Activated CD8-positive, alpha-beta memory T cell treated with anti-CD3 and anti-CD28 coated beads for 36 hours (primary cell): ENCODE data around the gene CNOT1. TPM values are rescaled to one million over a fixed set of nuclear protein-coding genes. Genes with fewer than 3 reads are reported as not detected.
"Not testable (repeated sequence)": the region's sequence is repeated elsewhere in the genome, so short reads cannot be mapped to it uniquely, and the experiment has no call there.

Experiments
- CTCF ChIA-PET: fragments of 350-600 bp; sonication (Branson Sonifier 250); formaldehyde crosslinking; loops from one replicate; lab custom pipeline; 2021; ENCODE audit warnings: antibody characterized with exemption; lab: Charles Lee
- POLR2A ChIA-PET: fragments of 350-600 bp; sonication (Branson Sonifier 250); formaldehyde crosslinking; loops from one replicate; lab custom pipeline; 2021; ENCODE audit warnings: antibody characterized with exemption; lab: Charles Lee
- total RNA-seq, 2 experiments: library from RNA; stranded (reverse); gene quantifications; one replicate each; pipeline ENCODE4 v1.2.3, GENCODE V29; 2021

CNOT1 gene
- 100 to 1,000 TPM; 316 to 334 TPM for total RNA-seq

DNA sequence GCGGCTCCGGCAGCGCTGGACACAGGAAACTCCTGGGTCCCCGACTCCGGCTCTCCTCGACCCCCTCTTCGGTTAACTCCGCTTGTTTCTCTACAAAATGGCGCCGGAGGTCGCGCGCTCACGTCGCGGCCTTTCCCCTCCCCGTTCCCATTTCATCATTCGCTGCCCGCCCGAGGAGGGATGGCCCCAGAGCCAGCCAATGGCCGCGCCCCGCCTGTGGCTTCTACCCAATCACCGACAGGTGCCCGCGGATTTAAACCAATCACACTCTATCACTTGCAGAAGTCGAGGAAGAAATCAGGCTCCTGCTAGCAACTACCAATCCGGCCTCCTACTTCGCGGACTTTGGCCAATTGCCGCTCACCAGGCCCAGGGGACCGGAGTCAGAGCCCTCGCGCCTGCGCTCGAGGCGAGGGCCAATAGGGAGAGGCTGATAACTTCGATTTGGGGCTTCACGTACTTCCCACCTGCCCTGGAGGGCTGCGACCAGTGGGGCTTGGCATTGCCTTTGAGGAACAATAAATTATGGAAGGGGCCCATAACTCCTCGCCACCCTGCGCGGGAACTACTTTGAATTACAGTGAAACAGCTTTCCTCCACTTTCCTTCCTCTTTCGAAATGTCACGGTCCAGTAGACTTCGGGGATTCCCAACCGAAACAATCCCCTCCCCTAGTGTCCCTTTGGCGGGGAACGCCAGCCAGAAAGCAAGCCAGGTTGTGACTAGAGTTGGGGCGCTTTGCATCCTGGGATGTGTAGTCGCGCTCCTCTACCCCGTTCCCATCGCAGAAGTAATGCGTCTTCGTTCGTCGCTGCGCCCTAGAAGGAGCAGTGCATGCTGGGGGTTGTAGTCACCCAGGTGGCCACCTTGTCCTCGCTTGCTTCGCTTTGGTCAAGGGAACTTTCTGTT lies at the start of gene CNOT1:
TSS of gene CNOT1 (minus strand) at position 94 of the 908 bp plus-strand sequence. CDS start 30,489 bp downstream, outside the sequence.
- ChIA-PET POLR2A (interaction anchor here (0.8 to 1.9 kb wide), 2 partner anchors 55 to 113 kb away, joined by 4 to 8 read pairs; partner anchors contain the start of gene SLC38A7), CTCF (interaction anchor here (1.0 kb wide), 1 partner anchor 54 kb away, joined by 4 read pairs; the partner anchor contains the start of gene SLC38A7)

DNA sequence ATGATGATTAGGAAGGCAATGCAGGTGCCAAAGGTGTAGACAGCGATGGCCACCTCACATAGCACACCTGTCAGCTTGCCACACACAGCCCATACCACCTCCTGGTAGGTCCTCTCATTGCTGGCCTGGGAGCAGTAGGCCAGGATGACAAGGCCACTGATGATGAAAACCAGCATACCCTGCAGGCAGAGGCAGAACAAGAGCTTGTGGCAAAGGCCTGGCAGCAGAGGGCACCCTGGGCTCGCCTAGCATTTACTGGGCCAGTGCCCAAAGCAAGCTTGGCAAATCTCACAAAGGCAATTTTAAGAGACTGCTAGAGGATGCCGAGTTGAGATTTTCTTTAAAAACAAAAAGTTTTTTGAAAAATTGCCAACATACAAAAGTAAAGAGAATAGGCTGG lies 49.1 kb upstream of the CNOT1 start:
- POLR2A ChIA-PET, result no interaction called here
- CTCF ChIA-PET, result interaction anchor here (0.6 to 1.4 kb wide), 2 partner anchors 77 to 341 kb away, joined by 3 read pairs; no protein-coding TSS in a partner anchor

DNA sequence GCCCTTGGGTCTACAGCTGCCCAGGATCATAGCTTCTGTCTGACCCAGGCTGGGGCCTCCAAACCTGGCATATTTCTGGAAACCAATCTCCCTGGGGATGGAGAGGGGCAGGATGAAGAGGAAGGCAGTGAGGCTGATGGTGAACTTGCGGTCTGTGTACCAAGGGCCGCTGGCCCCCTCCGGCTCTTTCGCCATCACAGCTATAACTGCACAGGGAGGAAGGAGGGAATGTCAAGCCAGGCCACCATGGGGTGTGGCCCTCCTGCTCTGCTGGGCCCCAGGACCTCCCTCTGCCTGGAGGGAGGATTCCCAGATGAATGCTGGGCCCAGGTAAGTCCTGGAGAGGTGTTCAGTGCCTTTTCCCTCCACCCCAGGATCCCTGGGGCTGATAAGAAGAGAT lies 48.6 kb upstream of the CNOT1 start:
- CTCF ChIA-PET, result interaction anchor here (1.4 kb wide), 1 partner anchor 77 kb away, joined by 3 read pairs; no protein-coding TSS in a partner anchor
- POLR2A ChIA-PET, result no interaction called here

DNA sequence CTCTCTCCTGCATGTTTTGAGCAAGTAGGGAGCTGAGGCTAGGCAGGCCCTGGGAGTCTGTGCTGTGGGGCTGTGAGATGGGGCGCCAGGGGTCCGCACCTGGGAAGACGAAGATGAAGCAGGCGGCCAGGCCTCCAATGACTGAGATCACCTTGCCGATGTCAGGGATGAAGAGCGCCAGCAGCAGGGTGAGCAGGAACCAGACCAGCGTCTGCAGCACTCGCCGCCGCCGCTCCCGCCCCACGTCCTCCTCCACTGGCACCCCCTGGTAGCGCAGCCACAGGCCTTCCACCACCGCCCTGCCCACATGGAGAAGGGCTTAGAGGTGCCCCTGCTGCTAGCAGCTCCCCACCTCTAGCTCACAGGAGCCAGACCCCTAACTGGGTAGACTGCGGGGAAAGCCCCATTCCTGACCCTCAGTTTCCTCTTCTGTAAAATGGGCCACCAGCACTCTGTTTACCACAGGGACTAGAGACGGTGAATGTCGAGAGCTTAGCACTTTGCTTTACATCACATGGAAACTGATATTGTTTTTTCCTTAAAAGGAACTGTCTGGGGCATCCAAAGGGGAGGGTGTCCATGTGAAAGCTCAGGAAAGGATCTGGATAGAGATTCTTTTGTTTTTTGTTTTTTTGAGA lies 41.4 kb upstream of the CNOT1 start:
- ChIA-PET CTCF (interaction anchor here (0.6 kb wide), 1 partner anchor 316 kb away, joined by 3 read pairs; no protein-coding TSS in a partner anchor), POLR2A (interaction anchor here (1.1 kb wide), 1 partner anchor 14 kb away, joined by 3 read pairs; the partner anchor contains the start of gene SLC38A7)

DNA sequence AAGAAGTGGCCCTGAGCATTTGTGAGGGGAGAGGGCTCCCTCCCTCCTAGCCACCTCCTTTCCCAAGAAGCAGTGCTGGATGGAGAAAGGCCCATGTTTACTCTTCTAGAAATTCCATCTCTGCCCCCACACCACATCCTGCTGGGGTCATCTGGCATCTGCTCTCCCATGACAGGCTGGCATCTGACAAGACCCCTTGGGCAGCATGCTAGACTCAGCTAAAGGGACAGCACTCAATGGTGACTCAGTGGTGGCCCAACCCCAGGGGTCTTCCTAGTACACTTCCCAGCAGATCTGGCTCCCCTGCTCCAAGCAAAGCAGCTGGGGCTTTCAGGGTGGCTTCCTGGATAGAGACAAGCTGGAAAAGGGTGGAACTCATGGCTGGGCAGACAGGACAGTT lies 40.6 kb upstream of the CNOT1 start:
- POLR2A ChIA-PET, result no interaction called here
- CTCF ChIA-PET, result no interaction called here

DNA sequence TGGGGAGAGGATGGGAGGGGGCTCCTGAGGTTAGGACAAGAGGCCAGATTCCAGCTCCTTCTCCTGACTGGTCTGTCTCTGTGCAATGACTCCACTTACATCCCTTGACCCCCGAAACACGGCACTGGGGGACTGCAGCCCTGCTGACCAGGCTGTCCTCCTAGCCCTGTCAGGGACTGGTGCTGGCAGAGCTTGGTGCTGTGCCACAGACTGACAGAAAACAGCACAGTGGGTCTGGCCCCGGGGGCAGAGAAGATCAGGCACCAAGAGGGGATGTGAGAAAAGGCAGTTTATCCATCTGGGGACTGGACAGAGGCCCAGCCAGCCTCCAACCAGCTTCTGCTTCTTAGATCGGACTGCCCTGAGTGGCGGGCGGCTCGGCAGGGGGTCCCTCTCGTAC lies 35.6 kb upstream of the CNOT1 start:
- CTCF ChIA-PET, result interaction anchor here (0.6 kb wide), 1 partner anchor 170 kb away, joined by 3 read pairs; no protein-coding TSS in a partner anchor
- POLR2A ChIA-PET, result interaction anchor here (0.6 kb wide), 1 partner anchor 327 kb away, joined by 5 read pairs; no protein-coding TSS in a partner anchor

DNA sequence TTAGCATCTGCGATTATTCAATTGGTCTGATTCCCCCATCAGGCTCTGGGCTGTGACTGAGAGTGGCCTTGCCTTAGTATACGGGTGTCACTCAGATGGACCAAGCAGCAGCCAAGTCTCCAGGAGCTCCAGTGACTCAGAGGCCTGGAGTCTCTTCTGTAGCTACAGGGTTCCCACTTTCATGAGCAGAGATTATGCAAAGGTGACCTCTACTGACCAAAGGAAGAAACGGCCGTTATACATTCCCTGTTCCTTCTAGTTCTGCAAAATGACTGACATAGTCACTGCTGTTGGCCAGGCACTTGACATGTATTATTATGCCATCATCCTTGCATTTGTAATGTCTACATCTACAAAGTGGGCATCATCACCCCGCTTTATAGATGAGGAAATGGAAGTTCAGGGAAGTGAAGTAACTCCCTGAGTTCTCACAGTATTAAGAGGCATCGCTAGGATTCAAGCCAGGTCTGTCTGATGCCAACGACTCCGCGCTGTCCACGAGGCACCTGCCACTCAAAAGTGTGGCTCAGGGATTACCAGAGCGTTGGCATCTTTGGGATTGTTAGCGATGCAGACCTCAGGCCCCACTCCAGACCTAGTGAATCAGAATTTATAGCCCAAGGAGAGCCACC lies 31.7 kb upstream of the CNOT1 start:
- ChIA-PET CTCF (interaction anchor here (0.7 kb wide), 1 partner anchor 73 kb away, joined by 4 read pairs; no protein-coding TSS in a partner anchor), POLR2A (no interaction called here)

DNA sequence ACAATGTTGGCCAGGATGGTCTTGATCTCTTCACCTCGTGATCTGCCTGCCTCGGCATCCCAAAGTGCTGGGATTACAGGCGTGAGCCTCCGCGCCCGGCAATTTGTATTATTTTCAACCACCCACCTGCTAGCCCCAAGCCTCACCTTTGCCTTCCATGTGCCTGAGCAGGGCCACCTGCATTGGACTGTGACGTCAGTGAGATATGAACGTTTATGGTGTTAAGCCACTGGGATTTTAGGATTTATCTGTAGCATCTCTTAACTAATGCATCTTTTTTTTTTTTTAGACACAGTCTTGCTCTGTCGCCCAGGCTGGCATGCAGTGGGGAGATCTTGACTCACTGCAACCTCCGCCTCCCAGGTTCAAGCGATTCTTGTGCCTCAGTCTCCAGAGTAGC lies 30.3 kb upstream of the CNOT1 start:
- POLR2A ChIA-PET, result not testable (repeated sequence)
- CTCF ChIA-PET, result interaction anchor here (0.7 kb wide), 2 partner anchors 96 to 165 kb away, joined by 3 read pairs; no protein-coding TSS in a partner anchor

DNA sequence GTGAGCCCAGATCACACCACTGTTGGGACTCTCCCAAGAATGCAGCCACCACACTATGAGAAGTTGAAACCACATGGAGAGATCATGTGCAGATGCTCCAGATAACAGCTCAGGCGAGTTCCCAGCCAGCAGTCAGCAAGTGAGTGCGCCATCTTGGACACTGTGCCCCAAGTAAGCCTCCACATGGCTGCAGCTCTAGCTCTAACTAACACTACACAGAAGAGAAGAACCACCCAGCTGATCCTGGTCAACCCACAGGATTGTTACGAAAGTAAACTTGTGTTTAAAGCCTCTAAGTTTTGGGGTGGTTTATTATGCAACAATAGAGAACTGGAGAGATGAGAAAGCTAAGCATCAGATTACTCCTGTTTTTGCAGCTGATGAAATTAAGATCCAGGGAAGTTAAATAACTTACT lies 29.2 kb upstream of the CNOT1 start:
- ChIA-PET POLR2A (no interaction called here), CTCF (interaction anchor here (1.4 kb wide), 1 partner anchor 11 kb away, joined by 3 read pairs; no protein-coding TSS in a partner anchor)

DNA sequence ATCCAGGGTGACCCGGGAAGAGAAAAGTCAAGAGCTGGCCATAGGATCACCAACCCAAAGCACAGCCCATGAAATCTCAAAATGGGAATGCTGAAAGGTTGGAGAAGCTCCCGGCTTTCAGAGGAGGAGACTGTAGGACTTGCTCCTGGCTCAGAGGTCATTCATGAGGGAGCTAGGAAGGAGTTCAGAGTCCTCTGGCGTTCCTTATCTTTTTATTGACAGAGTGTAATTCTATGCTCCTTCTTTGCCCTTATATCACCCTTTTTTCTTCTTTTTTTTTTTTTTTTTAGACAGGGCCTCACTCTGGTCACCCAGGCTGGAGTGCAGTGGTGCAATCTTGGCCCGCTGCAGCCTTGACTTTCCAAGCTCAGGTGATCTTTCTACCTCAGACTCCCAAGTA lies 27.3 kb upstream of the CNOT1 start:
- ChIA-PET CTCF (interaction anchor here (0.7 to 1.3 kb wide), 2 partner anchors 99 to 125 kb away, joined by 3 read pairs; no protein-coding TSS in a partner anchor), POLR2A (no interaction called here)

DNA sequence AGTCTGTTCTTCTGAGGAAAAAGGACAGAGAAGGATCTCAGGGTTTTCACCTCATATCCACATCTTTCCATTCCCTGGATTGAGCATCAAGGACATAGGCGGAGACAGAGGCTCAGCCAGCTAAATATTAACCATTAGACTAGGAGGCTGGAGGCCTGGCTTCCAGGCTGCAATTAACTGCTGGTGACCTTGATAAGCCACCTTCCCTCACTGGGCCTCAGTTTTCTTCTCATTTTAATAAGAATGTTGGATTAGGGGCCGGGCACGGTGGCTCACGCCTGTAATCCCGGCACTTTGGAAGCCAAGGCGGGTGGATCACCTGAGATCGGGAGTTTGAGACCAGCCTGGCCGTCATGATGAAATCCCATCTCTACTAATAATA lies 25.6 kb upstream of the CNOT1 start:
- CTCF ChIA-PET, result interaction anchor here (0.8 kb wide), 1 partner anchor 48 kb away, joined by 4 read pairs; no protein-coding TSS in a partner anchor
- POLR2A ChIA-PET, result interaction anchor here (0.5 kb wide), 1 partner anchor 62 kb away, joined by 3 read pairs; no protein-coding TSS in a partner anchor

DNA sequence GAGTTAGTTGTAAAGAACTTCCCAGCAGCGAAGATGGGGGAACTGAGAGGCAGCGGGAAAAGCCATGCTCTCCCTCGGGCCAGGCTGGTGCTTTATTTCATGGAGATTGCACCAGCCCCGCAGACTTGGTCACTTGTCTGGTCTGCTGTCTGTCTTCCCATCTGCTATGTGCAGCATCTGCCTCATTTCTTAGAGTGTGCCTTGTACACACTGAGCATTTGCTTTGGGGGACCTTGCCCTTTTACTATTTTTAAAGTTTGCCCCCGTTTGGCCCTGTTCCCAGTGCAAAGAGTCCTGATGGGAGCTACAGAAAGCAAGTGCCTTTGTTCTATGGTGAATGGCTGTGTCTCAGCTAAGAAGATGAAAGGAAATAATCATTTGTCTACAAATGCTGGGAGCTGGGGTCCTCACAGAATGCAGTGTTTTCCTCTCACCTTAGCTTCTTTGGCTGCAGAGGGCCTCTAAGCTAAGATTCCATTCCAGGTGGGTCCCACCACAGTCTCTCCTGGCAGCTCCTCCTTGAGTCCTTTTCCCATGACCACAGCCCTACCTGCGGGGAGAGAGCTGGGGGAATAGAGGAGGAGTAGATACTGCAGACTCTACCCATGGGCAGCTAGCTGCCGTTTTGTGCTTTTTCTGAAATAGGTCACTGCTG lies 25.1 kb upstream of the CNOT1 start:
- ChIA-PET POLR2A (interaction anchor here (0.5 kb wide), 1 partner anchor 62 kb away, joined by 3 read pairs; no protein-coding TSS in a partner anchor), CTCF (interaction anchor here (0.8 kb wide), 1 partner anchor 48 kb away, joined by 4 read pairs; no protein-coding TSS in a partner anchor)

DNA sequence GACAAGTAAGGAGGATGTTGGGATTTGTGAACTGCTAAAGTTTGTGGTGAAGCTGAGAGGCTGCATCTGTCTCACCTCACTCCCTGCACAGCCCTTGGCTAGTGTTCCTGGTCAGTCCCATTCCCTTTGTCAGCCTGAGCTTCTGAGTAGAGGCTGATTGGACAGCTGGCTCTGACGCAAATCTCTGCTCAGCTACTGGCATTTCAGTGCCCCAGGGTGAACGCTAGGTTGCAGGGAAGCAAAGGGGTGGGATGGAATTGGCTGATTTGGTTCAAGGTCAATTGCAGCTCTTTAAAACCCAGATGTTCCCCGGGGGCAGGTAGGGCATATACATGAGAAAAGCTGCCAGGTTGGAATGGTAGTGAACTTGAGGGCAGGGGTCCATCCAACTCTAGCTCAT lies 23.1 kb upstream of the CNOT1 start:
- ChIA-PET POLR2A (interaction anchor here (0.6 kb wide), 1 partner anchor 300 kb away, joined by 3 read pairs; no protein-coding TSS in a partner anchor), CTCF (interaction anchor here (0.6 kb wide), 1 partner anchor 86 kb away, joined by 5 read pairs; no protein-coding TSS in a partner anchor)

DNA sequence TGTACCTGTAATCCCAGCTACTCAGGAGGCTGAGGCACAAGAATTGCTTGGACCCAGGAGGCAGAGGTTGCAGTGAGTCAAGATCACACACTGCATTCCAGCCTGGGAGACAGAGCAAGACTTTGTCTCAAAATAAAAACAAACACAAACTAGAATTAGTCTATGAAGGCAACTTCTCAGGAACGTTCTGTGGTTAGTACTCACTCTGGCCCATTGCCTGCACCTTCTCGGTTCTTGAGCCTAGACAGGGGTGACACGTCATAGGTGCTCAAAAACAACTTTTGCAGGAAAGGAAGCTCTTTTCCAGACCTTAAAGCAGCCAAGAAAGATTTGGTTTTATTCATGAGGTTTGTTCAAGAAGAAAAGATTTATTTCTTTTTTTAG lies 22.3 kb upstream of the CNOT1 start:
- ChIA-PET POLR2A (no interaction called here), CTCF (interaction anchor here (1.6 kb wide), 1 partner anchor 60 kb away, joined by 4 read pairs; no protein-coding TSS in a partner anchor)

DNA sequence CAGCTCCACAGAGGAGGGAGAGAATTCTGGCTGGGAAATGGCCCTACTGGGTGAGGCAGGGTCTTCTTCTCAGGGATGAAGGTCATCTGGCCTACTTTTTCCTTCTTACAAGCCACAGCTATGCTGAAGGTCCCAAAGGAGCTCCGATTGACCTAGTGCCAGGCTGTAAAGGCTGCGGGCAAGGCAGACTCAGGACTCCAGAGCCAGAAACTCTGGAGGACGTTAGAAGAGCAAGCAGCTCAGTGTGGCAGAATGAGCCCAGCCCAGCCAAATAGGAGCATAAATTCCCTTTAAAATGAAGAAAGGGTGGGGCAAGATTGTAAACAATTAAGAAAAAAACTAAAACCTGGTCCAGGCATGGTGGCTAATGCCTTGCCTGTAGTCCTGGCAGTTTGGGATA lies 20.1 kb upstream of the CNOT1 start:
- CTCF ChIA-PET, result no interaction called here
- POLR2A ChIA-PET, result no interaction called here

DNA sequence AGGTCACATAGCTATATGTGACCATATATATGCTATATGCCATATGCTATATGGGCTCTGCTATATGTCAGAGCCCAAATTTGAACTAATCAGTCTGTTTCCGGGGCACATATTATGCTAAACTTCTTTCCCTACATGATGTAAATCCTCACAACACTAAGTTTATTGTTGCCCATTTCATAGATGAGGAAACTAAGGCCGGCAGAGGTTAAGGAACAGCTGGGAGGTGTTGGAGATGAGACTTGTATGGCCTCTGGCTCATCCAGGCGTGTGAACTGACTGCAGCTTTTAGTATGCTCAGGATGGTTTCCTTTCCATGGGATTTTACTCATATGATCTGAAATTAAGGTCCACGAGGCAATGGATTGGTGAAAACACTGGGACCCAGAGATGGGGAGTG lies 17.5 kb upstream of the CNOT1 start:
- POLR2A ChIA-PET, result no interaction called here
- CTCF ChIA-PET, result interaction anchor here (0.7 to 1.1 kb wide), 2 partner anchors 11 to 149 kb away, joined by 3 read pairs; no protein-coding TSS in a partner anchor

DNA sequence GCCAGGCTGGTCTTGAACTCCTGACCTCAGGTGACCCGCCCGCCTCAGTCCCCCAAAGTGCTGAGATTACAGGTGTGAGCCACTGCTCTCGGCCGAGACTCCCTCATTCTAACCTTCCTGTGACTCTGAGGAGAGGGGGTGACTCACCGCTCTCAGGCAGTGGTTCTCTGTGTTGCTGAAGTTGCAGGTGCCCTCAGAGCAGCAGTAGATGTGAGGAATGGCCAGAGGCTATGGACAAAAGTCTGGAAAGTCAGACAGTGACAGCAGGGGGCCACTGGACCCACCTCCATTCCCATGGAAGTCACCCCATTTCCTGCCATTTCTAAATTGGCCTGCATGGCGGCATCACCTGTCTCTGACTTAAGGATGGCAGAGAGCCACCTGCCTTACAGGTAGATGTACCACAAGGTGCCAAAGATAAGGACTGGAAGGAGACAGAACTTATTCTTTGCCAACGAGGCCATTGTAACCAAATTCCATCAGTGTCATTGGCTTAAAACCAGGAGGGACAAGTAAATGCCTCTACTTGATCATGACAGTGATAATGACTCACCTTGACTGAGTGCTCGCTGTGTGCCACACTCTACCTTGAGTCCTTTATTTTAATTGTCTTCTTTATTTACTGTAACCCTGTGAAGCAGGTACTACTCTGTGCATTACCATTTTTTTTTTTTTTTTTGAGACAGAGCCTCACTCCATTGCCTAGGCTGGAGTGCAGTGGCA lies 15.3 kb upstream of the CNOT1 start:
- ChIA-PET POLR2A (no interaction called here), CTCF (no interaction called here)
